Osteocyte (in vitro differentiated cells): Measurements from ENCODE around the gene SYT12. TPM values are rescaled to one million over a fixed set of nuclear protein-coding genes. Genes with fewer than 3 reads are reported as not detected.

ENCODE experiments used
- DNase-seq: peaks from one replicate; pipeline ENCODE4 v3.0.0; 2021; ENCODE audit warnings: mixed read lengths; ENCODE audit not compliant: unreplicated experiment; ENCODE audit errors: extremely low spot score
- H3K27ac Mint-ChIP-seq: one replicate; pipeline ENCODE4 v1.8.0; 2021; ENCODE audit warnings: mild to moderate bottlenecking, mixed read lengths; ENCODE audit not compliant: unreplicated experiment
- H3K27me3 Mint-ChIP-seq: one replicate; pipeline ENCODE4 v1.8.0; 2021; ENCODE audit warnings: mixed read lengths; ENCODE audit not compliant: unreplicated experiment
- H3K36me3 Mint-ChIP-seq: one replicate; pipeline ENCODE4 v1.8.0; 2021; ENCODE audit warnings: mixed read lengths; ENCODE audit not compliant: unreplicated experiment
- H3K4me1 Mint-ChIP-seq: one replicate; pipeline ENCODE4 v1.8.0; 2021; ENCODE audit warnings: mixed read lengths; ENCODE audit not compliant: unreplicated experiment
- H3K4me3 Mint-ChIP-seq: one replicate; pipeline ENCODE4 v1.8.0; 2021; ENCODE audit warnings: mild to moderate bottlenecking, moderate library complexity, mixed read lengths; ENCODE audit not compliant: unreplicated experiment
- H3K9me3 Mint-ChIP-seq: one replicate; pipeline ENCODE4 v1.8.0; 2021; ENCODE audit warnings: mixed read lengths; ENCODE audit not compliant: unreplicated experiment
- total RNA-seq: library from RNA; stranded (reverse); gene quantifications from 2 replicates; pipeline ENCODE4 v1.2.1, GENCODE V29; 2021
- TF ChIP-seq, protein P1 (sequence below): fragments of 200-600 bp; sonication (generic); IDR thresholded peaks from 2 replicates; pipeline ENCODE4 v1.5.0; 2021; ENCODE audit warnings: antibody characterized with exemption, mild to moderate bottlenecking, moderate library complexity

SYT12 gene
- total RNA-seq, 1 donor from 2014 or later = 1.7 TPM

DNA sequence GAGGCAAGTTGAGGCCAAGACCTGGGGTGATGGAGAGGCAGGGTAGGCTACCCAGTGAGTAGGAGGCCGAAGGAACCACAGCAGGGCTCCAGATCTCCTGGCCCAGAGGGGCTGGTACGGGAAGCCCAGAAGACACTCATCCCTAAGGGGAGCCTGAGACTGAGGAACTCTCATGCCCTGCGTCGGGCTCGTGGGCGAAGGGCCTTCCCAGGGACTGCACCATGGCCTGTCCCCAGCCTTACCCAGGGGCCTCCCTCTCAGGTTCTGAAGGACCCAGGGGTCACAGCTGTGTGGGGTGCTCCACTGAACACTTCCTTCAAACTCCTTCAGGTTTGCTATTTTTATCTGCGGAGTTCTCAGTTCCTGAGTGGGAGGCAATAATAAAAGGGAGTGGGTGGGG is 15.8 kb upstream of the SYT12 start:
- Mint-ChIP-seq H3K27me3 (no peaks in the 10 kb centered on the region), H3K27ac (no peak overlapping the region), H3K4me3 (no peak overlapping the region), H3K36me3 (no peaks in the 10 kb centered on the region), H3K4me1 (peaks cover 4% of the 10 kb centered on the region), H3K9me3 (no peaks in the 10 kb centered on the region)
- DNase-seq = no peak
- TF ChIP-seq, protein P1, sequence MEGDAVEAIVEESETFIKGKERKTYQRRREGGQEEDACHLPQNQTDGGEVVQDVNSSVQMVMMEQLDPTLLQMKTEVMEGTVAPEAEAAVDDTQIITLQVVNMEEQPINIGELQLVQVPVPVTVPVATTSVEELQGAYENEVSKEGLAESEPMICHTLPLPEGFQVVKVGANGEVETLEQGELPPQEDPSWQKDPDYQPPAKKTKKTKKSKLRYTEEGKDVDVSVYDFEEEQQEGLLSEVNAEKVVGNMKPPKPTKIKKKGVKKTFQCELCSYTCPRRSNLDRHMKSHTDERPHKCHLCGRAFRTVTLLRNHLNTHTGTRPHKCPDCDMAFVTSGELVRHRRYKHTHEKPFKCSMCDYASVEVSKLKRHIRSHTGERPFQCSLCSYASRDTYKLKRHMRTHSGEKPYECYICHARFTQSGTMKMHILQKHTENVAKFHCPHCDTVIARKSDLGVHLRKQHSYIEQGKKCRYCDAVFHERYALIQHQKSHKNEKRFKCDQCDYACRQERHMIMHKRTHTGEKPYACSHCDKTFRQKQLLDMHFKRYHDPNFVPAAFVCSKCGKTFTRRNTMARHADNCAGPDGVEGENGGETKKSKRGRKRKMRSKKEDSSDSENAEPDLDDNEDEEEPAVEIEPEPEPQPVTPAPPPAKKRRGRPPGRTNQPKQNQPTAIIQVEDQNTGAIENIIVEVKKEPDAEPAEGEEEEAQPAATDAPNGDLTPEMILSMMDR = no peak

DNA sequence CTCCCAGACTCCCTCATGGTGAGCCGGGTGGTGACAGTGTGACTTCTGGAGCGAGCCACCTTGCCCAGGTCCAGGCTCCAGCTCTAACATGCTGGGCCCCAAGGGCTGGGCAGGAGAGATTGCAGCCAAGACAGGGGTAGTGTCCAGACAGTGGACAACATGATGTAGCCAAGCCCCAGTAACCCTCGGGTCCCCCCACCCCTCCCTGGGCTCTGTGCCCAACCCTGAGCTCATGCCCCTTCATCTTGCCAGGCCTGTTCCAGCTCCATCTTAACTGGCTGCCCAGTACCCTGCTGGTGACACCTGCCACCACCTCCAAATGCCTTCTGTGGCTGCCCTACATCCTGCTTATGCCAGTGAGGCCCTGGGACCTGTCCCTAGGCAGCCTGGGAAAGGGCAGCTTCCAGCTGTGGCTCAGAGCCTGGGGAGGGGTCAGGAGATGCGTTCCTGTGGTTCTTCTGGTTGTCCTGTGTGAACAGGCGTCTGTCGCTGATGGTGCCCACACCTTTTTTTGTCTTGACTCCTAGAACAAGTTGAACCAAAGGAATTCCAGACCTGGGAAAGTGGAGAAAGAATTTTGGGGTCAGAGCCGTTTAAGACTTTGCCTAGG is 12.5 kb upstream of the SYT12 start:
- no peak overlapping the region for H3K27ac Mint-ChIP-seq
- H3K4me3 Mint-ChIP-seq = no peak overlapping the region
- TF ChIP-seq, protein P1 = no peak
- no peaks in the 10 kb centered on the region for H3K36me3 Mint-ChIP-seq
- no peaks in the 10 kb centered on the region for H3K4me1 Mint-ChIP-seq
- H3K9me3 Mint-ChIP-seq = no peaks in the 10 kb centered on the region
- H3K27me3 Mint-ChIP-seq = no peaks in the 10 kb centered on the region
- DNase-seq = no peak

DNA sequence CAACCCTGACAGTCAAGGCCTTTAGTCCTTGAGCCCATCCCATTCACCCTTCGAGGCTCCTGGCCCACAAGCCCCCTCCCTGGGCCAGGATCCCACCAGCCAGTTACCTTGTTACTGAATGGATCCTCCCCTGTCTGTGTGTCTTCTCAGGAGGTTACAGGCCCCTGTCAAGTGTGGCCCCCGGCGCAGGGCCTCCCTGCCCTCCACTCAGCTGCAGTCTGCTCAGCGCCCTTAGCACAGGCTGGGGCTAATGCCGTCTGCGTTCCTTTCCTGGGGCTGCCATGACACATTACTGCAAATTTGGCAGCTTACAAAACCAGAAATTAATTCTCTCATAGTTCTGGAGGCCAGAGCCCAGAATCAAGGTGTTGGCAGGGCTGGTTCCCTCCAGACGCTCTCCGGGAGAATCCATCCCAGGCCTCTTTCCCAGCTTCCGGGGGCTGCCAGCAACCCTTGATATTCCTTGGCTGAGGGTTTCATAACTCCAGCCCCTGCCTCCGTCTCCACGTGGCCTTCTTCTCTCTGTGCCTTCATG is 9.4 kb upstream of the SYT12 start:
- Mint-ChIP-seq H3K27me3 (no peaks in the 10 kb centered on the region), H3K36me3 (no peaks in the 10 kb centered on the region), H3K4me3 (no peak overlapping the region), H3K9me3 (no peaks in the 10 kb centered on the region), H3K4me1 (no peaks in the 10 kb centered on the region), H3K27ac (no peak overlapping the region)
- DNase-seq = no peak
- TF ChIP-seq, protein P1 = no peak

DNA sequence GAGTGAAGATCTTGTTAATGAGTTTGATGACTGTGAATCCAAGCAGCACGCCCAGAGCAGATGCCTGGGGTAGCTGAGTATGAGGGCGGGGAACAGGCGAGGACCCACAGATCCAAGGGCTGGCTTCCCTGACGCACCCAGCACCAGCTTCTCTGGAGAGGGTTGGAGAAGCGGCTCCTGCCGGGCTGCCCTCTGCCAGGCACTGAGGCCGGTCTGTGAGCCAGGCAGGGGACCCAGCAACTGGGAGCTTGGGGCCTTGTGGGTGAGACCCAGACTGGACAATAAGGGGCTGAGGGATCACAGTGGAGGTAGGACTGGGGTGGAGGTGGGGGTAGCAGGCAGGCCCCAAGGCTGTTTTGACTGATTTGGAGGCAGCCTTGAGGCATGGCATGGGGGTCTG is 8.6 kb upstream of the SYT12 start:
- Mint-ChIP-seq H3K27ac (no peak overlapping the region), H3K4me3 (no peak overlapping the region), H3K27me3 (no peaks in the 10 kb centered on the region), H3K9me3 (no peaks in the 10 kb centered on the region), H3K36me3 (no peaks in the 10 kb centered on the region), H3K4me1 (no peaks in the 10 kb centered on the region)
- TF ChIP-seq, protein P1 = no peak
- DNase-seq = no peak

GRCh38 chr11:67015048-67015447 is 7.9 kb upstream of the SYT12 start:
- H3K4me1 Mint-ChIP-seq = no peaks in the 10 kb centered on the region

More at GRCh38 chr11:67015048-67015447, 7.9 kb upstream of the SYT12 start:
- Mint-ChIP-seq H3K9me3 (no peaks in the 10 kb centered on the region), H3K4me3 (no peak overlapping the region), H3K27me3 (no peaks in the 10 kb centered on the region), H3K36me3 (no peaks in the 10 kb centered on the region), H3K27ac (no peak overlapping the region)
- TF ChIP-seq, protein P1 = no peak
- DNase-seq = no peak
